DOHH2 (cell line): Measurements from ENCODE around the gene ZNF771.

ENCODE experiments used
- EZH2phosphoT487 ChIP-seq: fragments of 200-600 bp; sonication (generic); IDR thresholded peaks from 2 replicates; pipeline ENCODE4 v1.6.1; 2017; ENCODE audit warnings: borderline replicate concordance, mild to moderate bottlenecking, antibody characterized with exemption, low read length, moderate library complexity, mixed read lengths
- TF ChIP-seq, protein P1 (sequence below): fragments of 200-600 bp; sonication (generic); IDR thresholded peaks from one replicate; pipeline ENCODE4 v1.5.1; 2014; ENCODE audit warnings: antibody characterized with exemption, mild to moderate bottlenecking, low read depth, low read length; ENCODE audit not compliant: poor library complexity, severe bottlenecking

DNA sequence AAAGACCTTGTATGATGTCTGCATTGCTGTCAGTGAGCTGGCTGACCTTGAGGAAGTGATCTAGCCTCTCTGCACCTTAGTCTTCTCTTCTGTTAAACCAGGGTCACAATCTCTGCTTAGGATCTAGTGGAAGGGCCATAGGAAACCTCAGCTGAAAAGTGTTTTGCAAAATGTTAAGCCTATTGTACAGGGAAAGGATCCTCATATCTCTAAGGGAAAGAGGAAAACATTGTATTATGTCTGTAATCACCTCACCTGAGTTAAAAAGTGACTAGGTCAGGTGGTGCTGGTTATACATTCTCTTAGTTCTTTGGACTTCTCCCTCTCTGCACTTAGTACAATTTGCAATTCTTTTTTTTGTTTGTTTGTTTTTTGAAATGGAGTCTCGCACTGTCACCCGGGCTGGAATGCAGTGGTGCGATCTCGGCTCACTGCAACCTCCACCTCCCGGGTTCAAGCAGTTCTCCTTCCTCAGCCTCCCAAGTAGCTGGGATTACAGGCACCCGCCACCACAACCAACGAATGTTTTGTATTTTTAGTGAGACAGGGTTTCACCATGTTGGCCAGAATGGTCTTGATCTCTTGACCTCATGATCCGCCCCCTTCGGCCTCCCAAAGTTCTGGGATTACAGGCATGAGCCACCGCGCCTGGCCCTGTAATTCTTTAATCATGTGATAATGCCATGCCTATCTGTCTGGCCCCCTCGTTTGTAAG lies 40.3 kb downstream of the ZNF771 start:
- TF ChIP-seq, protein P1, sequence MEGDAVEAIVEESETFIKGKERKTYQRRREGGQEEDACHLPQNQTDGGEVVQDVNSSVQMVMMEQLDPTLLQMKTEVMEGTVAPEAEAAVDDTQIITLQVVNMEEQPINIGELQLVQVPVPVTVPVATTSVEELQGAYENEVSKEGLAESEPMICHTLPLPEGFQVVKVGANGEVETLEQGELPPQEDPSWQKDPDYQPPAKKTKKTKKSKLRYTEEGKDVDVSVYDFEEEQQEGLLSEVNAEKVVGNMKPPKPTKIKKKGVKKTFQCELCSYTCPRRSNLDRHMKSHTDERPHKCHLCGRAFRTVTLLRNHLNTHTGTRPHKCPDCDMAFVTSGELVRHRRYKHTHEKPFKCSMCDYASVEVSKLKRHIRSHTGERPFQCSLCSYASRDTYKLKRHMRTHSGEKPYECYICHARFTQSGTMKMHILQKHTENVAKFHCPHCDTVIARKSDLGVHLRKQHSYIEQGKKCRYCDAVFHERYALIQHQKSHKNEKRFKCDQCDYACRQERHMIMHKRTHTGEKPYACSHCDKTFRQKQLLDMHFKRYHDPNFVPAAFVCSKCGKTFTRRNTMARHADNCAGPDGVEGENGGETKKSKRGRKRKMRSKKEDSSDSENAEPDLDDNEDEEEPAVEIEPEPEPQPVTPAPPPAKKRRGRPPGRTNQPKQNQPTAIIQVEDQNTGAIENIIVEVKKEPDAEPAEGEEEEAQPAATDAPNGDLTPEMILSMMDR, result no peak
- no peak for TF ChIP-seq EZH2phosphoT487
